HG03575 (cell line): ENCODE results near the gene KCTD4.

Experiments
- ATAC-seq: cut with Tn5 transposase; IDR thresholded peaks from one replicate; pipeline ENCODE4 v1.9.1; 2021; ENCODE audit not compliant: unreplicated experiment, insufficient number of reproducible peaks, low FRiP score; ENCODE audit errors: extremely low read depth

KCTD4 gene

DNA sequence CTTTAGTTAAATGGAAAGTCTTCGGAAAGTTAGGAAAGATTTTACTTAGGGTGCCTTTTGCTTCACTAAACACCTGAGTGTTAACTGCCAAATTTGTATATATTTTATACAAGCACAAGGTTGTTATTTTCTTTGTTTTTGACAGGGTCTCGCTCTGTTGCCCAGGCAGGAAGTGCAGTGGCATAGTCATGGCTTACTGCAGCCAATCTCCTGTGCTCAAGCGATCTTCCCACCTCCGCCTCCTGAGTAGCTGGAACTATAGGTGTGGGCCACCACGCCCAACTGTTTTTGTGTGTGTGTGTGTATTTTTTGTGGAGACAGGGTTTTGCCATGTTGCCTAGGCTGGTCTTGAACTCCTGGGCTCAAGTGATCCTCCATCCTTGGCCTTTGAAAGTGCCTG, 16.2 kb downstream of the KCTD4 start:
- ATAC-seq: no peak

DNA sequence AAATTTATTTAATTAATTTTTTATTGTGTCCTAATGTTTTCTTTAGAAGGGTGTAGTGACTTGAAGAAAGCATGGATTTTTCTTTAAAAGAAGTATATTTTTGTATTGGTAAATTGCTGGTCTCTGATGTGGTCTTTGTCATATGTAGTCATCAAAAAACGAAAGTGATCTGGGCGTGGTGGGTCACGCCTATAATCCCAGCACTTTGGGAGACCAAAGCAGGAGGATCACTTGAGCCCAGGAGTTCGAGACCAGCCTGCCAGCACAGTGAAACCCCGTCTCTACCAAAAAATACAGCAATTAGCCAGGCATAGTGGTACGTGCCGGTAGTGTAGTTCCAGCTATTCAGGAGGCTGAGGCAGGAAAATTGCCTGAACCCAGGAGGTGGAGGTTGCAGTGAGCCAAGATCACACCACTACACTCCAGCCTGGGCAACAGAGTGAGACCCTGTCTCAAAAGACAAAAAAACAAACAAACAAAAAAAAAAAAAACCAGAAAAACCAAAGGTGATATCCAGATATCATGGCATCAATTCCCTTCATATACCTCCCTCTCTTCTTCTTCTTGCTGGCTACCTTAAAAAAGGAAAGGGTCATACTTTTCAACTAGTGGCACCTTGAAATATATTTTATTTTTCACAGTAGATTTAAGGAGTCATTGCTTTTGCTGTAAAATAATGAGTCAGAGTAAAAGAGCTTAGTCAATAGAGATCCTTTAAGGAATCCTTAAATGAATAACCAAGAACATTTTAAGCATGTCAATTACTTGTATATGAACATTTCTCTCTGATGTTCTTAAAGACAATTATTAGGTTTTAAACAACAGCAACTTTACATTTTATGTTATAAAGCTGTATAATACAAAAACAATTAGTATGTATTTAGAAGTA, 19.9 kb downstream of the KCTD4 start:
- ATAC-seq: no peak

DNA sequence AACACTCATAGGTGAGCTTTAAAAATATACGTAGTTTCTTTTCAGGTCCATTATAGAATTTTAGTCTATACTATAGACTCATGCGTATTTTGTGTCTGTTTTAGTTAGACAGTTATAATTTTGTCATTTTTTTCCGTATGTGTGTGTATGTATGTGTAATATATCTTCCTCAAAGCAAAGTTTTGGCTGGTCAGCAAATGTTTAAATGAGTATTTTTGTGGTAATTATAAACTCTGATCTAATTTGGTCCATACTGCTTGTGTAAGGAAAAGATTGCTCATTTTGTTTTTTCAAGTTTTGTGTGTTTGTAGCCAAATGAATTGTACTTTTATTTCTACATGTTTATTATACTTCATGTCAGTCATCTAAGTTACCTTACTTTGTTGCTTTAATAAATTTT, 20.5 kb downstream of the KCTD4 start:
- no peak for ATAC-seq

DNA sequence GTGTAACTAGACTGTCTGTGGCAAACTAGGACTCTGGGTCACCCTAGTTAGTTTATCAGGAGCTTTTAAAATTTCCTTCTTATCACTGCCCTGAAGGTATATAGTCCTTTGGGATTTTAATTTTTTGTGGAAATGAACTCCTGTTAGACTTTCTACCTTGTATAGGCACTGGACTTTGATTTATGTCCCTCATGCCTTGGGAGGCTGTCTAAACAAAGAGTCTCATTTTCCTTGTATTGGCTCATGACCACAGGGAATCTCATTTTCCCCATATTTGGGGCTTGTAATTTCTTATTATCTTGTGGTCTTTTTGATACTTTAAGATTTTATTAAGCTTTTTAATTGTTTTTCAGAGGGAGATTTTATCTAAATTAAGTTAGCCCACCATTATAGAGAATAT, 21.4 kb downstream of the KCTD4 start:
- ATAC-seq: no peak

DNA sequence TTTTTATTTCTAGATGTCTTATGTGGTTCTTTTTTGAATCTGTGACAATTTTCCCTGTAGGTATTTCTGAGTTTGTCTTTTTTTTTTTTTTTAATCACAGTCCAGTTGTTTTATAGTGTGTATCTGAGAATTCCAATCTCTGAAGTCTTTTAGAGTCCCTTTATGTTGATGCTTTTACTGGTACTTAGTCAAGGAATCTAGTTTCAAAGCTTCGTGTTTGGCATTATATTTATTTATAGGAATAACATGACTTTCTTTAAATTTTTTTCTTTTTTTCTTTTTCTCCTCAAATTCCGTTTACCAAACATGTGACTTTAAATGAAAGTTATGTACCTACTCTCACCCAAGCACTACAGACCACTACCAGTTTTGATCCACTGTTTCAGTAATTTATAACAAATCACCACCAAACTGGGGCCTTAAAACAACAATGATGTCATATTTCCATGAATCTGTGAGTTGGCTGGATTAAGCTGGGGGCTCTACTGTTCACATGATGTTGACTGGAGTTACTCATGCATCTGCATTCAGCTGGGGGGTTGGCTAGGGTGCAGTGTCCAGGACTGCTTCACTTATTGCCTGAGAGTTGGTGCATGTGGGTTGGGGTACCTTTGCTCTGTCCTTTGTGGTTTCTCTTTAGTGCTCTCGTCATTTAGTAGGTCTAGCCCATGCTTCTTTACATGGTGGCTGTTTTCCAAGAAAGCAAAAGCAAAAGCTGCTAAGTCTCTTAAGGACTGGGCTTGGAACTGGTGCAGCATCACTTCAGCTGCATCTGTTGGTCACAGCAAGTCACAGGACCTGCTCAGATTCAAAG, 22.3 kb downstream of the KCTD4 start:
- no peak for ATAC-seq

DNA sequence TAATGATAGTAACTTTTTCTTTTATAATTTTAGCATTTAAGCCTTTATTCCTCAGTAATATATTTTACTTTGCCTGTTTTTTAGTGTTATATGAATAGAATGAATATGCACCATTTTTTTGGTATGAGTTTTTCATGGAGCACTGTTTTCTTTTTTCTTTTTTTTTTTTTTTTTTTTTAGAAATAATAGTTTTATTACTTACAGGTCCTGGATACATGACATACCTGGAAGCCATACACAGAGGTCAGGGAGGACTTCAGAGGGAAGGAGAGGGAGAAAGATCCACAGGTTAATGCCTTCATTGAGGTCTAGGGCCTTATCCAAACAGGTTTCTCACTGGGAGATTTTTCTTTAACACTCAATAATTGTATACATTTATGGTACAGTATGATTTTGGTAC, 26.4 kb downstream of the KCTD4 start:
- no peak for ATAC-seq

DNA sequence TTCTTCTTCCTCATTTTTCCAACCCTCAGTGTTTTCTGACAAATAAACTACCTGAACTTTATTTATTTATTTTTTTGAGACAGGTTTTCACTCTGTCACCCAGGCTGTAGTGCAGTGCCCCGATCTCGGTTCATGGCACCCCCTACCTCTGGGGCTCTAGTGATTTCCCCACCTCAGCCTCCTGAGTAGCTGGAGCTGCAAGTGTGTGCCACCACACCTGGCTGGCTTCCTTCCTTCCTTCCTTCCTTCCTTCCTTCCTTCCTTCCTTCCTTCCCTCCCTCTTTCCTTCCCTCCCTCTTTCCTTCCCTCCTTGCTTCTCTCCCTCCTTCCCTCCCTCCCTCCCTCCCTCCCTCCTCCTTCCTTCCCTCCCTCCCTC, 32.3 kb downstream of the KCTD4 start:
- ATAC-seq: no peak

DNA sequence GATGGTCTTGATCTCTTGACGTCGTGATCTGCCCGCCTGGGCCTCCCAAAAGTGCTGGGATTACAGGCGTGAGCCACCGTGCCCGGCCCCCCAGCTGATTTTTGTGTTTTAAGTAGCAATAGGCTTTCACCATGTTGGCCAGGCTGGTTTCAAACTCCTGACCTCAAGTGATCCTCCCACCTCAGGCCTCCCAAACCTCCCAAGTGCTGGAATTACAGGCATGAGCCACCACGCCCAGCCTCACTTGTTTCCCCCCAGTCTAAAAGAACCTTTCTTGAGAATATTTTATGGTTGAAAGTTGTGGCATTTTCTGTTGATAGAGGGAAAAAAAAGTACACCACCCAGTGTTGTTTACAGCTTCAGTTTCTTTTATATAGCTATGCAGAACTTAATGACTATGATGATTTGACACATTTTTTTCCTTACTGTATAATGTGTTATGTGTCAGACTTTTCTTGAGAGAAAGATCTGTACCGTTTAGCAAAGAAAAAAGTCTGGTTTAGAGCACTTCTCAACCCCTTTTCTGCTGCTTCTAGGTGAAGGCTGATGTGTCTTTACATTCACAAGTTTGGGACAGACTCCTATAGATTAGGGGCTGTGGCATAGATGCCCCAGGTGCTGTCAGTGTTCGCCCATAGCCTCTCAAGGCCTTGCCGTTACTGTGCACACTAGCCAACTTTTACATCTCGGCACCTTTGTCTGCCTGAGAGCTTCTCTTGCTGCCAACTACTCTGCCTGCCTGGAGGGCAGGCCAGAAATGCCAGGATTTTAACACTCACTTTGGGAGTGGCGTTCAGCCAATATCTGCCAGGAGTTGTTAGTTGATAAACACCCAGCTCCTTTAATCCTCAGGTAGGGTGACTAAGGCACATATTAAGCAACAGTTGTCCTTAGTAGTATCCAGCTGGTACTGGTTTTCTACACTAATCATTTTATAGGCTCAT, 33.0 kb downstream of the KCTD4 start:
- ATAC-seq: no peak

DNA sequence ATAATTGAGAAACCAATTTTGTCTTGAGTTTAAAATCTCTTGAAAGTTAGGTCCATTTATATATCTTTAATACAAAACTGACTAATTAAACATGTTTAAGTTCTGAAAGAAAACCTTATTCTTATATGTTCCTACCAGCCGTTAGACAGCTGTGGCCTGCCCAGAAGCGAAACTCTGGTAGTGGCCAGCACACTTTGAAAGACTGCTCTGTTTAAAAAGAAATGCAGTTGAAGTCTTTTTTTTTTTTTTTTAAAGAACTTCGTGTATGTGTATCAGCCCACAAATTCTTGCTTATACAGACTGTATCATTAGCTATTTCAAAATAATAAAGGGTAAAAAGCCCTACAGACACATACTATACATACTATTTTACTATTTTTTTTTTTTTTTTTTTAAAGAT, 34.0 kb downstream of the KCTD4 start:
- ATAC-seq: no peak

DNA sequence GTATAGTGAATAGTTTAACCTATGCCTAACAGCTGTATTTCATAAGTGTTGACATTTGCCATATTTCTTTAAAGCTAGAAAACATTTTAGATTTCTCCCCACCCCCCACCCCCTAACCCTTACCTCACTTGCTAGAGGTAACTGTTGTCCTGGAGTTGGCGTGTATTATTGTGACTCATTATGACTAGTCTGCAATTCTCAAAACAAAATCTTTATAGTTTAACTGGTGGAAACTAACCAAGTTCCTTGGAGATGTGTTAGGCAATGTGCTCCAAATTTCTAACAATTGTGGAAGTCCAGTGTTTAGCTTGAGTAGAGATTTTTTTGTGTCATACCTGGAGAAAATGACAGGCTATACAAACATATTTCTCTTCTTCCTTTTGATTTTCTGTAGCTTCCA, 38.0 kb downstream of the KCTD4 start:
- no peak for ATAC-seq

DNA sequence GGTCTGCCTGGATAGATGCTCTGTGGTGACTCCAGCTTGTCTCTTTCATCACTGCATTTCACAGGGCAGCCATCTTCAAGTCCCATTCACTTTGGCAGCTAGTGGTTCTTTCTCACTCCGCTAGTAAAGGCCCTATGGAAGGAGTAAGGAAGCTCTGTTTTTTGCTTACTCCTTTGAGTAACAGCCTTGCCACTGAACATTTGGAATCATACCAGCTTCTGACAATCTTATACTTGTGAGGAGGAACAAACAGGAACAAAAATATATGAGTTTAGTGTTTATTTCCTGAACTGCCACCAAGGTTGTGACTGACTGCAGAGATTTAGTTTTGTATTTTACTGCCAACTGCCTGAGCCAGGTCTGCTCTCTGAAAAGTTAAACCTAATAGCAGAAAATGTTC, 38.7 kb downstream of the KCTD4 start:
- no peak for ATAC-seq

DNA sequence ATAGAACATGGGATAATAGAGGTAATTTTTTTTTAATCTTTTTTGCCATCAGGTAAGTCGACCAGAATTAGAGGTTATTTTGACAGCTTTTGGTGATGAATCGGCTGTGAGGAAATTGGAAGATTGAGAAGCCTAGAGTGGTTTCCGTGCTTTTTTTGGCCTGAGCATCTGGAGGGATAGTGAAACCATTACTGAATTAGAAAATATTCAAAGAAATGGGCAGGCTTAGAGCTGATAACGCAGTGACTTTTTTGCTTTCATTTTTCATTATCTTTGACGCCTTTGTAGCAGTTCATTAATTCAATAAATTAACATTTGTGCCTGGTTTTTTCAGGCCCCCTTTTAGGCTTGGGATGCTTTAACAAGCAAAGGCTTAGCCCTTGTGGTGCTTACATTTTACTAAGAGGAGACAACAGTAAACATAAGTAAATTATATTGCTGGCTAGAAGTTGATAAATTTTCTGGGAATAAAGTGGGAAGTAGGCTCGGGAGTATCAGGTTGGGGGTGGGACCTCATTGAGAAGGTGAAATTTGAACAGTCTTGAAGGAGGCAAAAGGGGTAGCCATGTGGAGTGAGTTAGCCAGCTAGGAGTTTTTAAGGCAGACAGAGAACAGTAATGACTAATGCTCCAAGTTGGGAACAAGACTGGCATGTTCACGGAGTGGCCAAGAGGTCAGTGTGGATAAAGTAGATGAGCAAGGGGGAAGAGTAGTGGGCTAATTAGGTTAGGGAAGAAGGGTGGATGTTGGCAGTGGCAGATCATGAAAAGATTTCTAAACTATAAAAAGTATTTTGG, 44.1 kb downstream of the KCTD4 start:
- no peak for ATAC-seq

DNA sequence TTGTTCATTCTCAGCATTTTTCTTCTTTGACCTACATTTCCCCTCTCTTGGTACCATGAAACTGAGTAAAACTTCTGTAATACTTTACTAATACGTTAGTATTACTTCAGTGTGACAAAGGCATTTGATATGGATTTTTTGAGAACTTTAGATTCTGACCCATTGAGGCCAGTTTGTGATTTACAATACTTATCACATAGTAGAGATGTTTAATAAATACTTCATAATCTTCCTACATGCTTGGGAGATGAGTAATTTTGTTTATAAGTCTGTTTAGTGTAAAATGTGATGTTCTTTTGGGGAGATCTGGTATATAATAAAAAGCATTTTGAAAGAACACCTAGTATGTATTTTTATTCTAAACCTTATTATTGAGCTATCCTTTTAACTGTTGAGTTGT, 50.9 kb downstream of the KCTD4 start:
- ATAC-seq: no peak

DNA sequence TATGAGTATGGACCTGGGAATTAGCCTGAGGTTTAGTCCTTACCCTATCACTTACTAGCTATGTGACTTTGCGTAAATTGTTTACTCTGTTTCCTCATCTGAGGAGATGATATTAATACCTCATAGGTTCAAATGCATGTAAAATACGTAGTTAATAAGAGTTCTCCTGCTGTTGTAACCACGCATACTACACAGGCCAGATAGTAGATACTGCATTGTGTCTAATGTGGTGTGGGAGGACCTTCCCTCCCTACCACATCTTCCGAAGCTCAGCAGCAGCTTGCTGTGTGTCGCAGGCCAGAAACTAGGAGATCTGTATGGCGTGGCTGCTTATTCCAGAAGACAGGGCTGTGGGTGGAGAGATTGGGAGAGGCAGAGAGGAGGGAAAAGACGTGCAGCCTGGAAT, 57.5 kb downstream of the KCTD4 start:
- no peak for ATAC-seq
